ENCODE data around the gene DOLPP1.

DOLPP1 gene

GRCh38 chr9:129075996-129076639 lies 4.8 kb upstream of the DOLPP1 start:
- no peaks in the 10 kb centered on the region for H3K9me3 ChIP-seq (ENCODE audit: insufficient read depth, low read length)
- no peak overlapping the region for H3K9ac ChIP-seq (ENCODE audit: low read length)

GRCh38 chr9:129076640-129077037 lies 4.3 kb upstream of the DOLPP1 start:
- Histone ChIP-seq H3K27me3 (ENCODE audit: low read length) (no peaks in the 10 kb centered on the region), H3K4me3 (ENCODE audit: insufficient read depth, low read length, poor library complexity, severe bottlenecking) (no peak overlapping the region), H3K27ac (ENCODE audit: low read depth, low read length) (no peak overlapping the region), H3K9ac (ENCODE audit: low read length) (no peak overlapping the region), H3K9me3 (ENCODE audit: insufficient read depth, low read length) (no peaks in the 10 kb centered on the region), H3K9me2 (replicated peaks; ENCODE audit: insufficient read depth, low read length) (no peaks in the 10 kb centered on the region), H2AFZ (ENCODE audit: low read depth, low read length, severe bottlenecking) (no peak overlapping the region), H3K36me3 (ENCODE audit: low read length) (no peaks in the 10 kb centered on the region), H3F3A (ENCODE audit: insufficient read depth) (no peaks in the 10 kb centered on the region), H3K79me2 (ENCODE audit: insufficient read depth, low read length) (peaks cover 8% of the 10 kb centered on the region), H4K20me1 (ENCODE audit: low read depth, low read length) (no peaks in the 10 kb centered on the region), H3K4me2 (ENCODE audit: low read depth, low read length, poor library complexity, severe bottlenecking) (no peak overlapping the region)
- TF ChIP-seq EZH2phosphoT487 (conservative IDR thresholded peaks at IDR 0.05; ENCODE audit: low read length) (no peak), CTCF (IDR thresholded peaks at IDR 0.05; ENCODE audit: insufficient read depth, low read length, poor library complexity, severe bottlenecking) (no peak)

More at GRCh38 chr9:129075996-129076639, 4.8 kb upstream of the DOLPP1 start:
- H2AFZ ChIP-seq (ENCODE audit: low read depth, low read length, severe bottlenecking): no peak overlapping the region
- no peaks in the 10 kb centered on the region for H3K9me2 ChIP-seq (replicated peaks; ENCODE audit: insufficient read depth, low read length)
- H3K4me3 ChIP-seq (ENCODE audit: insufficient read depth, low read length, poor library complexity, severe bottlenecking): no peak overlapping the region
- H3K4me2 ChIP-seq (ENCODE audit: low read depth, low read length, poor library complexity, severe bottlenecking): no peak overlapping the region
- no peak for TF ChIP-seq CTCF (IDR thresholded peaks at IDR 0.05; ENCODE audit: insufficient read depth, low read length, poor library complexity, severe bottlenecking)
- TF ChIP-seq EZH2phosphoT487 (conservative IDR thresholded peaks at IDR 0.05; ENCODE audit: low read length): no peak
- H4K20me1 ChIP-seq (ENCODE audit: low read depth, low read length): no peaks in the 10 kb centered on the region
- 0 out of 2 replicates have a peak, but pooled peaks cover 5% of the 10 kb centered on the region for H3K79me2 ChIP-seq (ENCODE audit: insufficient read depth, low read length)
- H3F3A ChIP-seq (ENCODE audit: insufficient read depth): no peaks in the 10 kb centered on the region
- H3K27me3 ChIP-seq (ENCODE audit: low read length): no peaks in the 10 kb centered on the region
- no peak overlapping the region for H3K27ac ChIP-seq (ENCODE audit: low read depth, low read length)
- no peaks in the 10 kb centered on the region for H3K36me3 ChIP-seq (ENCODE audit: low read length)

- H3K9ac ChIP-seq (ENCODE audit: low read length): no peak overlapping the region
- TF ChIP-seq EZH2phosphoT487 (conservative IDR thresholded peaks at IDR 0.05; ENCODE audit: low read length): no peak
- no peak for TF ChIP-seq CTCF (IDR thresholded peaks at IDR 0.05; ENCODE audit: insufficient read depth, low read length, poor library complexity, severe bottlenecking)
- H3K27me3 ChIP-seq (ENCODE audit: low read length): no peaks in the 10 kb centered on the region
- H3K4me3 ChIP-seq (ENCODE audit: insufficient read depth, low read length, poor library complexity, severe bottlenecking): no peak overlapping the region
- H3K9me2 ChIP-seq (replicated peaks; ENCODE audit: insufficient read depth, low read length): no peaks in the 10 kb centered on the region
- H2AFZ ChIP-seq (ENCODE audit: low read depth, low read length, severe bottlenecking): no peak overlapping the region
- H4K20me1 ChIP-seq (ENCODE audit: low read depth, low read length): no peaks in the 10 kb centered on the region
- H3K4me2 ChIP-seq (ENCODE audit: low read depth, low read length, poor library complexity, severe bottlenecking): no peak overlapping the region
- no peaks in the 10 kb centered on the region for H3K9me3 ChIP-seq (ENCODE audit: insufficient read depth, low read length)
- no peaks in the 10 kb centered on the region for H3K36me3 ChIP-seq (ENCODE audit: low read length)
- H3K79me2 ChIP-seq (ENCODE audit: insufficient read depth, low read length): peaks cover 14% of the 10 kb centered on the region
- no peak overlapping the region for H3K27ac ChIP-seq (ENCODE audit: low read depth, low read length)
- no peaks in the 10 kb centered on the region for H3F3A ChIP-seq (ENCODE audit: insufficient read depth)
These were observed 3.7 kb upstream of the DOLPP1 start for GRCh38 chr9:129077236-129077635.

Data from SU-DHL-6 (cell line).